K562 (cell line): ENCODE results near the gene TMPO. TPM values are rescaled to one million over a fixed set of nuclear protein-coding genes. Genes with fewer than 3 reads are reported as not detected.

Experiments
- BACH1 ChIP-seq: fragments of 200-800 bp; sonication (Bioruptor generic); IDR thresholded peaks from 2 replicates; pipeline ENCODE4 v1.6.1; 2016; ENCODE audit warnings: missing genetic modification characterization, missing compliant biosample characterization
- BRD9 ChIP-seq: fragments of 450-650 bp; IDR thresholded peaks from 2 replicates; pipeline ENCODE4 v1.6.1; 2018; ENCODE audit warnings: low read depth; ENCODE audit not compliant: partially characterized antibody
- EHMT2 ChIP-seq: fragments of 450-650 bp; IDR thresholded peaks from 2 replicates; pipeline ENCODE4 v1.6.1; 2018; ENCODE audit warnings: antibody characterized with exemption
- GABPB1 ChIP-seq: sonication (generic); formaldehyde crosslinking; IDR thresholded peaks from 2 replicates; pipeline ENCODE4 v1.8.0; 2022; ENCODE audit warnings: mild to moderate bottlenecking, missing genetic modification reagents
- HIVEP1 ChIP-seq: fragments of 250-450 bp; sonication (Bioruptor Pico); IDR thresholded peaks from 2 replicates; pipeline ENCODE4 v1.4.0; 2020; ENCODE audit warnings: mild to moderate bottlenecking
- MBD2 ChIP-seq: sonication (generic); IDR thresholded peaks from 2 replicates; pipeline ENCODE4 v1.6.1; 2016; ENCODE audit warnings: low read depth, borderline replicate concordance
- MCM5 ChIP-seq: fragments of 450-650 bp; IDR thresholded peaks from 2 replicates; pipeline ENCODE4 v1.6.1; 2016; ENCODE audit warnings: low read depth
- SRF ChIP-seq, 2 experiments: fragments of 250-450, 450-650 bp in 1 of 2; sonication (Bioruptor Pico) in 1 of 2; sonication (generic) in 1 of 2; formaldehyde crosslinking; IDR thresholded peaks; 2 replicates each; pipeline versions ENCODE4 v1.5.0 to v1.5.1; 2020 to 2022; ENCODE audit warnings: mild to moderate bottlenecking in 1 of 2, missing genetic modification reagents in 1 of 2
- SRSF3 ChIP-seq: fragments of 200-400 bp; formaldehyde crosslinking; IDR thresholded peaks from 2 replicates; pipeline ENCODE4 v1.6.1; 2016; ENCODE audit warnings: mild to moderate bottlenecking, low read length, moderate library complexity; ENCODE audit not compliant: insufficient read depth
- U2AF1 ChIP-seq: fragments of 200-400 bp; formaldehyde crosslinking; optimal IDR thresholded peaks from 2 replicates; pipeline ENCODE3; 2017; ENCODE audit warnings: mild to moderate bottlenecking, low read depth, low read length, moderate library complexity
- ZC3H4 ChIP-seq: sonication (generic); formaldehyde crosslinking; IDR thresholded peaks from 2 replicates; pipeline ENCODE4 v1.9.0; 2021; ENCODE audit warnings: missing genetic modification reagents, borderline replicate concordance
- ZNF175 ChIP-seq: fragments of 200-800 bp; sonication (Bioruptor generic); IDR thresholded peaks from 2 replicates; pipeline ENCODE4 v1.6.1; 2016; ENCODE audit warnings: low read depth, mild to moderate bottlenecking, missing genetic modification characterization, missing compliant biosample characterization
- ZNF253 ChIP-seq: fragments of 250-450 bp; sonication (Bioruptor Pico); conservative IDR thresholded peaks from 2 replicates; pipeline ENCODE4 v1.6.1; 2021; ENCODE audit warnings: mild to moderate bottlenecking
- polyA plus RNA-seq, 8 experiments: library from polyadenylated mRNA; depleted of rRNA in 4 of 8; stranded (reverse) in 5 of 8; unstranded in 3 of 8; fragments of >200 nt; fragmentation: Nextera tagmentation in 2 of 8; fragmentation: Illumina TruSeq in 1 of 8; extraction: Ambion mirVana in 2 of 8; extraction: Trizol in 1 of 8; gene quantifications; 2 replicates each; pipeline versions ENCODE4 v1.2.1 to v1.2.3, GENCODE V29; 2011 to 2014; ENCODE audit warnings: inconsistent platforms in 1 of 8, missing spikeins in 1 of 8
- total RNA-seq, 7 experiments: library from RNA; depleted of rRNA in 6 of 7; stranded (reverse); fragments of >200 nt in 6 of 7; fragmentation: Illumina TruSeq in 2 of 7; extraction: Trizol in 2 of 7; gene quantifications; 2 replicates each; pipeline versions ENCODE4 v1.2.1 to v1.2.3, GENCODE V29; 2011 to 2021; ENCODE audit warnings: low replicate concordance in 1 of 7
- TF ChIP-seq, protein P1 (sequence below), 2 experiments: fragments of 200-800 bp in 1 of 2; sonication (Bioruptor generic) in 1 of 2; sonication (generic) in 1 of 2; formaldehyde crosslinking in 1 of 2; IDR thresholded peaks in 1 of 2; conservative IDR thresholded peaks in 1 of 2; 2 replicates each; pipeline versions ENCODE4 v1.5.0 to v1.6.1; 2016 to 2020; ENCODE audit warnings: missing compliant biosample characterization in 1 of 2, missing genetic modification characterization in 1 of 2, missing genetic modification reagents in 1 of 2
- TF ChIP-seq, protein P2 (sequence below): IDR thresholded peaks from 3 replicates; pipeline ENCODE4 v1.6.1; 2011; ENCODE audit warnings: borderline replicate concordance, mild to moderate bottlenecking; ENCODE audit not compliant: insufficient read length, insufficient read depth
- TF ChIP-seq, protein P3 (sequence below): fragments of 450-650 bp; formaldehyde crosslinking; conservative IDR thresholded peaks from 2 replicates; pipeline ENCODE4 v1.4.0; 2022; ENCODE audit warnings: mild to moderate bottlenecking, missing genetic modification characterization
- TF ChIP-seq, protein P4 (sequence below): fragments of 250-450 bp; sonication (Bioruptor Pico); IDR thresholded peaks from 2 replicates; pipeline ENCODE4 v1.4.0; 2020; ENCODE audit warnings: mild to moderate bottlenecking, moderate library complexity, borderline replicate concordance
- TF ChIP-seq, protein P5 (sequence below): fragments of 250-450 bp; sonication (Bioruptor Pico); IDR thresholded peaks from 2 replicates; pipeline ENCODE4 v1.4.0; 2020; ENCODE audit warnings: mild to moderate bottlenecking

The TMPO gene
- total and polyA plus RNA-seq, 9 of the 15 experiments (the other 6 are each of a cell fraction or from before 2014, with no cell fraction given) = 62.1 to 263 (median 182) TPM

DNA sequence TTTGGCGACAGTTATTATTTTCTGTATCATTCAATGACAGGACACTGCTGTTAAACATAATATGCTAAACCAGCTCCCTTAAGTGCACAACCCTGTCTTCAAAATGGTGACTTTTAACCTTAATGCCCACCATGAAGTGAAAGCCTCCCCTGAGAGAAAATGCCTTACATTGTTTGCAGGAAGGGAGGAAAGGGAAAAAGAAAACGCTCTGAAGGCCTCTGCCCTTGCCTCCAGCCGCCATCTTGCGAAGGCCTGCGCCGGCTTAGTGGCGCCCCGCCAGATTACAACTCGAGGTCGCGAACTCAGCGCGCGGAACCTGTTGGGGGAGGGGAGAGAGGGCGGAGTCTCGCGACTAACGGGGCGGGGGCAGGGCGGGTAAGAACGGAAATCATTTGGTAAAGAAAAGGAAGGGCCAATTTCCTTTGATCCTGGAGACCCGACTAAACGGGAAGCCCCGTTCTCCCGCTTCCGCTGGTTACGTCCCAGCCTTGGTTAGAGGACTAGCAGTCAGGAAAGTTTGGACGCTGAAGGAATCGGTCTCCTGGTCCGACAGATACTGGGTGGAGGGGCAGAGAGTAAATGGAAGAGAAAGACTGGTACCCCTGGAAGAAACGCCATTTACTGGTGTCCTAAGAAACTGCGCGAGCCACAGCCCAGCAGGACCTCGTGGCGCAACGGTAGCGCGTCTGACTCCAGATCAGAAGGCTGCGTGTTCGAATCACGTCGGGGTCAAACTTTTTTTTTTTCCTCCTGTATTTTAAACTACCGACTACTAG is 11.6 kb upstream of the TMPO start (continued):
- TF ChIP-seq, protein P1, sequence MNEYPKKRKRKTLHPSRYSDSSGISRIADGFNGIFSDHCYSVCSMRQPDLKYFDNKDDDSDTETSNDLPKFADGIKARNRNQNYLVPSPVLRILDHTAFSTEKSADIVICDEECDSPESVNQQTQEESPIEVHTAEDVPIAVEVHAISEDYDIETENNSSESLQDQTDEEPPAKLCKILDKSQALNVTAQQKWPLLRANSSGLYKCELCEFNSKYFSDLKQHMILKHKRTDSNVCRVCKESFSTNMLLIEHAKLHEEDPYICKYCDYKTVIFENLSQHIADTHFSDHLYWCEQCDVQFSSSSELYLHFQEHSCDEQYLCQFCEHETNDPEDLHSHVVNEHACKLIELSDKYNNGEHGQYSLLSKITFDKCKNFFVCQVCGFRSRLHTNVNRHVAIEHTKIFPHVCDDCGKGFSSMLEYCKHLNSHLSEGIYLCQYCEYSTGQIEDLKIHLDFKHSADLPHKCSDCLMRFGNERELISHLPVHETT (CRISPR knock-in tag; conservative IDR thresholded peaks at IDR 0.05 in 1 of 2, IDR thresholded peaks at IDR 0.05 in 1 of 2) = no peak
- TF ChIP-seq ZNF253 (CRISPR knock-in tag) = no peak
- no peak; the same call in 1 of the 2 replicates for TF ChIP-seq MBD2
- TF ChIP-seq SRSF3 = no peak
- peak; percentile 64 for TF ChIP-seq GABPB1 (CRISPR knock-in tag)
- 0 out of 2 replicates have a peak, but pooled peaks have one; percentile 46 for TF ChIP-seq BACH1 (tag)
- TF ChIP-seq, protein P2, sequence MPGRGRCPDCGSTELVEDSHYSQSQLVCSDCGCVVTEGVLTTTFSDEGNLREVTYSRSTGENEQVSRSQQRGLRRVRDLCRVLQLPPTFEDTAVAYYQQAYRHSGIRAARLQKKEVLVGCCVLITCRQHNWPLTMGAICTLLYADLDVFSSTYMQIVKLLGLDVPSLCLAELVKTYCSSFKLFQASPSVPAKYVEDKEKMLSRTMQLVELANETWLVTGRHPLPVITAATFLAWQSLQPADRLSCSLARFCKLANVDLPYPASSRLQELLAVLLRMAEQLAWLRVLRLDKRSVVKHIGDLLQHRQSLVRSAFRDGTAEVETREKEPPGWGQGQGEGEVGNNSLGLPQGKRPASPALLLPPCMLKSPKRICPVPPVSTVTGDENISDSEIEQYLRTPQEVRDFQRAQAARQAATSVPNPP = no peak
- TF ChIP-seq, protein P3, sequence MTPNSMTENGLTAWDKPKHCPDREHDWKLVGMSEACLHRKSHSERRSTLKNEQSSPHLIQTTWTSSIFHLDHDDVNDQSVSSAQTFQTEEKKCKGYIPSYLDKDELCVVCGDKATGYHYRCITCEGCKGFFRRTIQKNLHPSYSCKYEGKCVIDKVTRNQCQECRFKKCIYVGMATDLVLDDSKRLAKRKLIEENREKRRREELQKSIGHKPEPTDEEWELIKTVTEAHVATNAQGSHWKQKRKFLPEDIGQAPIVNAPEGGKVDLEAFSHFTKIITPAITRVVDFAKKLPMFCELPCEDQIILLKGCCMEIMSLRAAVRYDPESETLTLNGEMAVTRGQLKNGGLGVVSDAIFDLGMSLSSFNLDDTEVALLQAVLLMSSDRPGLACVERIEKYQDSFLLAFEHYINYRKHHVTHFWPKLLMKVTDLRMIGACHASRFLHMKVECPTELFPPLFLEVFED (CRISPR knock-in tag) = peak; percentile 92
- no peak for TF ChIP-seq EHMT2
- peak; percentile 86 for TF ChIP-seq BRD9
- TF ChIP-seq, protein P4, sequence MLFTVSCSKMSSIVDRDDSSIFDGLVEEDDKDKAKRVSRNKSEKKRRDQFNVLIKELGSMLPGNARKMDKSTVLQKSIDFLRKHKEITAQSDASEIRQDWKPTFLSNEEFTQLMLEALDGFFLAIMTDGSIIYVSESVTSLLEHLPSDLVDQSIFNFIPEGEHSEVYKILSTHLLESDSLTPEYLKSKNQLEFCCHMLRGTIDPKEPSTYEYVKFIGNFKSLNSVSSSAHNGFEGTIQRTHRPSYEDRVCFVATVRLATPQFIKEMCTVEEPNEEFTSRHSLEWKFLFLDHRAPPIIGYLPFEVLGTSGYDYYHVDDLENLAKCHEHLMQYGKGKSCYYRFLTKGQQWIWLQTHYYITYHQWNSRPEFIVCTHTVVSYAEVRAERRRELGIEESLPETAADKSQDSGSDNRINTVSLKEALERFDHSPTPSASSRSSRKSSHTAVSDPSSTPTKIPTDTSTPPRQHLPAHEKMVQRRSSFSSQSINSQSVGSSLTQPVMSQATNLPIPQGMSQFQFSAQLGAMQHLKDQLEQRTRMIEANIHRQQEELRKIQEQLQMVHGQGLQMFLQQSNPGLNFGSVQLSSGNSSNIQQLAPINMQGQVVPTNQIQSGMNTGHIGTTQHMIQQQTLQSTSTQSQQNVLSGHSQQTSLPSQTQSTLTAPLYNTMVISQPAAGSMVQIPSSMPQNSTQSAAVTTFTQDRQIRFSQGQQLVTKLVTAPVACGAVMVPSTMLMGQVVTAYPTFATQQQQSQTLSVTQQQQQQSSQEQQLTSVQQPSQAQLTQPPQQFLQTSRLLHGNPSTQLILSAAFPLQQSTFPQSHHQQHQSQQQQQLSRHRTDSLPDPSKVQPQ (CRISPR knock-in tag) = no peak
- TF ChIP-seq, protein P5, sequence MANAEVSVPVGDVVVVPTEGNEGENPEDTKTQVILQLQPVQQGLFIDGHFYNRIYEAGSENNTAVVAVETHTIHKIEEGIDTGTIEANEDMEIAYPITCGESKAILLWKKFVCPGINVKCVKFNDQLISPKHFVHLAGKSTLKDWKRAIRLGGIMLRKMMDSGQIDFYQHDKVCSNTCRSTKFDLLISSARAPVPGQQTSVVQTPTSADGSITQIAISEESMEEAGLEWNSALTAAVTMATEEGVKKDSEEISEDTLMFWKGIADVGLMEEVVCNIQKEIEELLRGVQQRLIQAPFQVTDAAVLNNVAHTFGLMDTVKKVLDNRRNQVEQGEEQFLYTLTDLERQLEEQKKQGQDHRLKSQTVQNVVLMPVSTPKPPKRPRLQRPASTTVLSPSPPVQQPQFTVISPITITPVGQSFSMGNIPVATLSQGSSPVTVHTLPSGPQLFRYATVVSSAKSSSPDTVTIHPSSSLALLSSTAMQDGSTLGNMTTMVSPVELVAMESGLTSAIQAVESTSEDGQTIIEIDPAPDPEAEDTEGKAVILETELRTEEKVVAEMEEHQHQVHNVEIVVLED (CRISPR knock-in tag) = no peak
- TF ChIP-seq ZNF175 (CRISPR knock-in tag) = 0 out of 2 replicates have a peak, but pooled peaks have one; percentile 7
- TF ChIP-seq HIVEP1 (CRISPR knock-in tag) = peak; percentile 64; the same call in 1 of the 2 replicates
- TF ChIP-seq SRF (CRISPR knock-in tag; IDR thresholded peaks at IDR 0.05) = no peak
- TF ChIP-seq U2AF1 = no peak
- no peak for TF ChIP-seq MCM5
- no peak for TF ChIP-seq ZC3H4 (CRISPR knock-in tag)
